ENCODE measurements around the gene CFAP46. TPM values are rescaled to one million over a fixed set of nuclear protein-coding genes. Genes with fewer than 3 reads are reported as not detected.
"Not testable (repeated sequence)": the region's sequence is repeated elsewhere in the genome, so short reads cannot be mapped to it uniquely, and the experiment has no call there.

CFAP46 gene
- total RNA-seq, 6 donors from 2014 or later = 0.60 to 28.3 (median 8.0) TPM

DNA sequence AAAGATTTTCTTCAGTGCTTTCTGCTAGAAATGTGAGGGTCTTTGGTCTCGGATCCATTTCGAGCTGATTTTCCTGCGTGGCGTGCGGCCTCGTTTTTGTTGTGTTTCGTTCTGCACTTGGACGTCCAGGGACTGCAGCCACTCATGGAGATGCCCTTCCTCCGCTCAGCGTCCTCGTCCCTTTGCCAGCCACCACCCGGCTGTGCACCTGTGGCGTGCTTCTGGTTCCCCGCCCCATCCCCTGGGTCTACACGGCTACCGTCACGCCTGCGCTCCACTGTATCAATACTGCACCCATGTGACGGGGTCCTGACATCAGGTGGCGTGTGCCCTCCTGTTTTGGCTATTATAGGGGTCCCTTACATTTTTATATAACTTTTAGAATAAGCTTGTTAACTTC, 113.7 kb downstream of the CFAP46 start:
- TF ChIP-seq EP300 (IDR thresholded peaks at IDR 0.05) (no peak), POLR2AphosphoS5 (IDR thresholded peaks at IDR 0.05) (no peak), CTCF (IDR thresholded peaks at IDR 0.05) (no peak), POLR2A (IDR thresholded peaks at IDR 0.05) (no peak)
- no peak overlapping the region for H3K27ac ChIP-seq
- no peaks in the 10 kb centered on the region for H3K36me3 ChIP-seq
- ATAC-seq (ENCODE audit: low FRiP score in 2 of 2) (peak in 1 of 2 donors; percentile 19), DNase-seq (no peak)
- no peak overlapping the region for H3K4me3 ChIP-seq
- no peaks in the 10 kb centered on the region for H3K9me3 ChIP-seq
- H3K4me1 ChIP-seq = no peaks in the 10 kb centered on the region
- peaks cover 0 to 4% (median 2%) of the 10 kb centered on the region in 4 donors for H3K27me3 ChIP-seq
- WGBS, 2 donors = 91 to 92% methylated on average over 20 of the region's 20 CpGs

- Histone ChIP-seq H3K27ac (no peak overlapping the region), H3K27me3 (peaks cover 0 to 4% (median 0%) of the 10 kb centered on the region in 4 donors), H3K4me3 (no peak overlapping the region), H3K4me1 (no peaks in the 10 kb centered on the region), H3K9me3 (no peaks in the 10 kb centered on the region), H3K36me3 (no peaks in the 10 kb centered on the region)
- ATAC-seq (ENCODE audit: low FRiP score in 2 of 2) (no peak), DNase-seq (no peak)
- TF ChIP-seq CTCF (IDR thresholded peaks at IDR 0.05) (no peak), EP300 (IDR thresholded peaks at IDR 0.05) (no peak), POLR2A (IDR thresholded peaks at IDR 0.05) (no peak), POLR2AphosphoS5 (IDR thresholded peaks at IDR 0.05) (no peak)
- 82 to 90% methylated on average over 28 to 29 of the region's 29 CpGs for WGBS, 2 donors
Observed at GRCh38 chr10:132827861-132828539, 114.4 kb downstream of the CFAP46 start.

DNA sequence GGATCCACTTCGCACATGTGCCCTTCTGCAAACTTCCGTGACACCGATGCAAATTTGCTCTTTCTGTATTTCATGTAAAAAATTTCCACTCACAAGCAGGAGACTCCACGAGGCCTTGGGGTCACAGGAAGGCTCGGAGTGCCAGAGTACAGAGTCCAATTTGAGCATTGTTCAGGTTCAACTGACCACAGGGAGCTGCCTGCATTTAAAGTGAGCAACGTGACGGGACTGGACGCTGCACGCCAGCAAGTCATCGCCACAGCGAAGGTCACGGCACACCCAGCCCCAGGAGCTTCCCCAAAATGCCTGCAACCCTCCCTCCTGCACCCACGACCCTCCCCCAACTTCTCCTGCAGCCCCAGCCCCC, 115.0 kb downstream of the CFAP46 start:
- H3K4me3 ChIP-seq = no peak overlapping the region
- ATAC-seq (ENCODE audit: low FRiP score in 2 of 2) (no peak), DNase-seq (no peak)
- no peaks in the 10 kb centered on the region for H3K36me3 ChIP-seq
- no peaks in the 10 kb centered on the region for H3K27me3 ChIP-seq
- H3K27ac ChIP-seq = no peak overlapping the region
- no peaks in the 10 kb centered on the region for H3K9me3 ChIP-seq
- TF ChIP-seq EP300 (IDR thresholded peaks at IDR 0.05) = no peak
- no peak for TF ChIP-seq POLR2A (IDR thresholded peaks at IDR 0.05)
- TF ChIP-seq POLR2AphosphoS5 (IDR thresholded peaks at IDR 0.05) = no peak
- TF ChIP-seq CTCF (IDR thresholded peaks at IDR 0.05) = no peak
- WGBS, 2 donors = 81 to 82% methylated on average over 11 to 13 of the region's 13 CpGs
- no peaks in the 10 kb centered on the region for H3K4me1 ChIP-seq

- Histone ChIP-seq H3K27me3 (no peaks in the 10 kb centered on the region), H3K27ac (no peak overlapping the region)
Observed at GRCh38 chr10:132826524-132827422, 115.6 kb downstream of the CFAP46 start.

DNA sequence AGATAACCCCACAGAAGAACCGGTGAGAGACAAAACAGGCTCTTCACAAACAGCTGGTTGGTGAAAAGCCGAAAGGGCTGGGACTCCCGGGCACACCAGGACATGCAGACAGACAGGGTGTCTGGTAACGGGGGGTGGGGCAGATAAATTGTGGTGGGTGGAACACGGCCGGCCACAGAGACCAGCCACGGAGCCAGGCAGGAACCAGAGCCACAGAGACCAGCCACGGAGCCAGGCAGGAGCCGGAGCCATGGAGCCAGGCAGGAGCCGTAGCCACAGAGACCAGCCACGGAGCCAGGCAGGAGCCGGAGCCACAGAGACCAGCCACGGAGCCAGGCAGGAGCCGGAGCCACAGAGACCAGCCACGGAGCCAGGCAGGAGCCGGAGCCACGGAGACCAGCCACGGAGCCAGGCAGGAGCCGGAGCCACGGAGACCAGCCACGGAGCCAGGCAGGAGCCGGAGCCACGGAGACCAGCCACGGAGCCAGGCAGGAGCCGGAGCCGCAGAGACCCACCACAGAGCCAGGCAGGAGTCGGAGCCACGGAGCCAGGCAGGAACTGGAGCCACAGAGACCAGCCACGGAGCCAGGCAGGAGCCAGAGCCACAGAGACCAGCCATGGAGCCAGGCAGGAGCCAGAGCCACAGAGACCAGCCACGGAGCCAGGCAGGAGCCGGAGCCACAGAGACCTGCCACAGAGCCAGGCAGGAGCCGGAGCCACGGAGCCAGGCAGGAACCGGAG, 116.4 kb downstream of the CFAP46 start:
- H3K4me3 ChIP-seq; DNase-seq; H3K27me3 ChIP-seq; H3K9me3 ChIP-seq; ATAC-seq (ENCODE audit: low FRiP score in 2 of 2); H3K4me1 ChIP-seq; H3K36me3 ChIP-seq; H3K27ac ChIP-seq: not testable (repeated sequence)
- WGBS, 2 donors = 92 to 94% methylated on average over 22 to 31 of the region's 34 CpGs

More at GRCh38 chr10:132826524-132827422, 115.6 kb downstream of the CFAP46 start:
- no peak for ATAC-seq (ENCODE audit: low FRiP score in 2 of 2)
- no peaks in the 10 kb centered on the region for H3K4me1 ChIP-seq
- no peak for DNase-seq
- no peaks in the 10 kb centered on the region for H3K9me3 ChIP-seq
- no peak overlapping the region for H3K4me3 ChIP-seq
- no peak for TF ChIP-seq POLR2AphosphoS5 (IDR thresholded peaks at IDR 0.05)
- TF ChIP-seq EP300 (IDR thresholded peaks at IDR 0.05) = no peak
- TF ChIP-seq CTCF (IDR thresholded peaks at IDR 0.05) = no peak
- no peak for TF ChIP-seq POLR2A (IDR thresholded peaks at IDR 0.05)
- 91 to 93% methylated on average over 17 to 36 of the region's 36 CpGs for WGBS, 2 donors
- H3K36me3 ChIP-seq = no peaks in the 10 kb centered on the region

All from upper lobe of left lung (tissue), 6 donors.